HG03139 (cell line): ENCODE data around the gene SMG6.
A peak's percentile ranks its signal among the peaks of the same experiment; 100 is the strongest.

Source experiments
- ATAC-seq: cut with Tn5 transposase; IDR thresholded peaks from one replicate; pipeline ENCODE4 v1.9.1; 2021; ENCODE audit not compliant: unreplicated experiment

SMG6 gene

DNA sequence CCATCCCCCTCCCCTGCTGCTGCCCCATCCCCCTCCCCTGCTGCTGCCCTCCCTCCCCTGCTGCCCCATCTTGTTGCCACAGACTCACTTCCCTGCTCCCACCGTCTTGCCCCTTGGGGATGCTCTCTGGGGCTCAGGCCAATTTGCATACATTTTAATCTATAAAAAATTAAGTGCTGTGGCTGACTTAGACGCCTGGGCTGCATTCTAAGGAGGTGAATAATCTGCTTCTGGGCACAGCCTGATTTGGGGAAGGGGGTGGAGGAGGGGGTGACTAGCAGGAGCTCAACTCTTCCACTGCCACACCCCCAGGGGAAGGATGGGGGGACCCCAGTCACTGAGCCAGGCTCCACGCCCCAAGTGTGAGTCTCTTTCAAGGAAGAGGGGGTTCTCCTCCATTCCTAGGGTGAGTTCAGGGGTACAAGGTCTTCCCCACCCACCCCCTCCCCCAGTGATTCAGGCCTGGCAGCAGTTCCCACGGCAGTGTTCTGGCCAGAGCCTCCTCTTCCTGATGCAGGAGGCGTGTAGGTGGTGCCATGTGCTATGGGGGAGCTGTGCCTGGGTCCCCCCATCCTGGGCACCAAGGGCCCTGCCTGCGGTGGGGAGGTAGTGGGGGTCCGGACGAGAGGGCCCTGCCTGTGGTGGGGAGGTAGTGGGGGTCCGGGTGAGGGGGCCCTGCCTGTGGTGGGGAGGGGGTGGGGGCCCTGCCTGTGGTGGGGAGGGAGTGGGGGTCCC is 268.6 kb downstream of the SMG6 start:
- no peak for ATAC-seq

DNA sequence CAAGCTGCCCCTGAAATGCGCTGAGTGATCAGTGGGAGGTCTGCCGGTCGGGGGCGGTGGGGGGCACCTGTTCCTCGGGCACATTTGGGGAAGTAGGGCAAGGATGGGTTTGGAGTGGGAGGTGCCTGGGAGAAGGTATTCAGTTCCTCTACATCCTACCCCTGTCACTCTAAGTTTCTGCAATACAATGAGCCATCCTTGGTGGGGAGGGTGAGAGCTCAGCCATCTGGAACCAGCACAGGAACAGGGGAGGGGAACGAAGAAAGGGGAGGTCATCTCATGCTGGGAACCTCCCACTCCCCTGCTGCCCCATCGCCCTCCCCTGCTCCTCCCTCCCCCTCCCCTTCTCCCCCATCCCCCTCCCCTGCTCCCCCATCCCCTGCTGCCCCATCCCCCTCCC is 269.4 kb downstream of the SMG6 start:
- no peak for ATAC-seq

DNA sequence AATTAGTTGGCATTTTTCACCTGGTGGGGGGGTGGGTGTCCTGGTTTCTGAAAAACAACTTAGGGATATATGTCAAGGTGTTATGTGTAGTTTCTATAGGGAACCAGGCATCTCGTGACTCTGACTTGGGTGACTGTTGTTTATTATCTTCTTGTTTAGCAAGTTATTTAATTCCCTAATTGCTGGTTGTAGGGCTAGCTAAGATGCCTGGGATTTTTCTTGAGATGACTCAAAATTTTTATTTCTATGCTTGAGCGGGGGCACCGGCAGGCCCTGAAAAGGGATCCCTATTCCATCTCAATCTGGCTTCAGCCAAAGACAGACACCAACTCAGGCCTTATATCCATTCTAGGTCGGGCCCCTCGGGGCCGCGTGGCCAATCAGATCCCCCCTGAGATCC is 270.4 kb downstream of the SMG6 start:
- ATAC-seq, result no peak

DNA sequence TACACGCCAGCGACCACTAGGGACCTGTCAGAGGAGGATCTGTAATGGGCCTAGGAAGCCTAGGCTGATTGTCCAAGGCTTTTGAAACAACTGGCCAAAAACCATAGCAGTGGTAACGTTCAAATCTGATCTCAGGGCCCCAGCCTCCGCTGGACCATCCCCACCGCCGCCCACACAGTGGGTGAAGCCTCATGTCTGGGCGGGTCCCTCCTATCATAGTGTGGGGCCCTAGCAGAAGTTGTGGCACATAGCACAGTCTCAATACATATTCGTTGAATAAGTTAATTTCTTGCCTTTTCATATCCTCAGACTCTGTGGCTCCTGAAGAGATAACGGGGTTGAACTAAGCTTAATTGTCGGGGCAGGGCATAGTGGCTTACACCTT is 272.8 kb downstream of the SMG6 start:
- no peak for ATAC-seq

DNA sequence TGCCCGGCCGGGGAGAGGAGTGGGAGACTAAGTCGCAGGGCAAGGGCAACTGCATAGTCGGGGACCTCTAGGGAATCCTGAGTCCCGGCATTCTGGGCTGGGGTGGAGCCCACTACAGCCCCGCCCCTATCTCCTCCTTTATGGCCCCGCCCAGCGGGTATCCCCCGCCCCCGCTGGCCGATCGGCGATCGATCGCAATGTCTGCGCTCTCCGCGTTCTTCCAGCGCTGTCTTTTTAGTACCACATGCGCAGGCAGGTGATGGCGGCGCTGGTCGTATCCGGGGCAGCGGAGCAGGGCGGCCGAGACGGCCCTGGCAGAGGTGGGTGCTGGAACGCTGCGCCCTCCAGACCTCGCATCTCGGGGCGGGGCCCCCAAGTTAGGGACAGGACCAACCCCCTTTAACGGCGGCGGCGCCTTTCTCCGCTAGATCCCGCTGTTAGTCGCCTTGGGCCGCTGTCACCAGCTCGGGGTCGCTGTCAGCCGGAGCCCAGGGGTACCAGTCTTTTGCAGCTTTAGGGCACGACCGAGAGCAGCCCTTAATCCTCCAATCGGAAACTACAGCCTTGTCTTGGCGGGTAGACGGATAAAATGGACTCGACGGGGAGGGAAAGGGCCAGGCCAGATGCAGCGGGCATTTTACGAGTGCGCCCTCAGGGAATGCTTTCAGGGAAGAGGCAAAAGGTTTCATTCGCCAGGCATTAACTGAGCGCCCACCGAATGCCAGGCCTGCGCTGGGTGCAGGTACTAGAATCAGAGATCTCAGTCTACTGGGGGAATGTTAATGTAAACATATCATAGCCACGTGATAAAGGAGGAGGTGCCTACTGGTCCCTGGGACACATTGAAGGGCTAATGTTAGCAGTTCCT is 273.4 kb downstream of the SMG6 start, which contains the start of gene DPH1:
Gene DPH1 (plus strand): TSS at position 243 of the 868 bp plus-strand sequence. CDS start 17 bp downstream, at position 260.
- peak; percentile 54 for ATAC-seq

DNA sequence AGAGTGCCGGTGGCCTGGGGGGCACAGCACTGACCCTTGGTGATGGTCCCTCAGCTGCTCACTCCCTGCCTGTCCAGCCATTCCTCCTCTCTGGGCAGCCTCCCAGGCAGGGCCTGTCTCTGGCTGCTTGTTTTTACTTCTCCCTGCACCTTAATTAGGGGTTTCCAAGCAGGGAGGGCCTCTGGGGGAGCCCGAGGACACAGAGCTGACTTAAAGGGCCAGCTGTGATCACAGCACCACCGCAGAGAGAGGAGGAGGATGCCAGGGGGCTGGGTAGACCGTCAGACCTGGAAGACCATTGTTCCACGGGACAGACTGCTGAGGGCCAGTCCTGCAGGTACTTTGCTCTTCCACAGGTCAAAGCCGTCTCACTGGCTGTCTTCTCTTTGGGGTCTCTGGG is 274.8 kb downstream of the SMG6 start:
- ATAC-seq, result no peak

DNA sequence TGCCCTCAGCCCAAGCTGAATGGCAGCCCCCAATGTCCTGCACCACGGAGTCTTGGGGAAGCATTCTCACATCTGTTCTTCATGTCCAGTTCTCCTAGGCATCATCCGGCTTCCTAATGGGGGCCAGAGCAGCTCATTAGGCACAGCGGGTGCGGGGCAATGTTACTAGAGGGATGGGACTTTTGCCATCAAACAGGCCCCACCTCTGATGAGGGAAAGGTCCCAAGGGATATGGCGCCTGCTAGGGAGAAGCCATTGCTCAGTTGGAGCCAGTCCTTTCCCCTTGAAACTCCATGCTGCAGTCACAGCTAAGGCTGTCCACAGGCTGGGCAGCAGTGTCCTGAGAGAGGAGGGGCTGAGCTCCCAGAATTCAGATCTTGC is 275.4 kb downstream of the SMG6 start:
- ATAC-seq, result no peak

DNA sequence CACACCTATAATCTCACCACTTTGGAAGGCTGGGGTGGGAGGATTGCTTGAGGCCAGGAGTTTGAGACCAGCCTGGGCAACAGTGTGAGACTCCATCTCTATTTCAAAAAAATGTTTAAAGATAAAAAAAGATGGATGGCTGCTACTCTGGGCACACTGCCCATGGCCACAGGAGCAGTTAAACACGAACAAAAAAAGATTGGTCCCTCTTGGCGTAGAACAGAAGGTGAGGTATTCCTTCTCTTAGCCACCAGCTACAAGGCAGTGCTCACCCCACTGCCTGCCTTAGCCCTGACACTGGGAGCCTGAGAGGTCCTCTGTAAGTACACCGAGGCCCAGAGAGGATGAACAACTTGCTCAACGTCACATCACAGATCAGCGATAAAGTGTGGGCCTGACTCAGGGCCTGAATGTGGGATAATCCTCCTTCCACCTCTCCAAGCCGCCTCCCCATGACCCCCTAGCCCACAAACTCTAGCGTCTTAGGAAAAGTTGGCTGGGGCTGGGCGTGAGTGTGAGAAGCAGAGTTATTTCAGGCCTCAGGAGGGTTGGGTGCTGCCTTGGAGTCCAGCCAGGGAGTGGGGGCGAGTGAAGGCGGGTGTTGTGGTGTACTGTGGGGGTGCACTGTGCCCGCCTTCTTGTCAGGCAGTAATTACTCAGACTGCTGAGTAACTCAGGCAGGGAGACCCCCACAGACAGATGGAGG is 275.9 kb downstream of the SMG6 start:
- no peak for ATAC-seq

DNA sequence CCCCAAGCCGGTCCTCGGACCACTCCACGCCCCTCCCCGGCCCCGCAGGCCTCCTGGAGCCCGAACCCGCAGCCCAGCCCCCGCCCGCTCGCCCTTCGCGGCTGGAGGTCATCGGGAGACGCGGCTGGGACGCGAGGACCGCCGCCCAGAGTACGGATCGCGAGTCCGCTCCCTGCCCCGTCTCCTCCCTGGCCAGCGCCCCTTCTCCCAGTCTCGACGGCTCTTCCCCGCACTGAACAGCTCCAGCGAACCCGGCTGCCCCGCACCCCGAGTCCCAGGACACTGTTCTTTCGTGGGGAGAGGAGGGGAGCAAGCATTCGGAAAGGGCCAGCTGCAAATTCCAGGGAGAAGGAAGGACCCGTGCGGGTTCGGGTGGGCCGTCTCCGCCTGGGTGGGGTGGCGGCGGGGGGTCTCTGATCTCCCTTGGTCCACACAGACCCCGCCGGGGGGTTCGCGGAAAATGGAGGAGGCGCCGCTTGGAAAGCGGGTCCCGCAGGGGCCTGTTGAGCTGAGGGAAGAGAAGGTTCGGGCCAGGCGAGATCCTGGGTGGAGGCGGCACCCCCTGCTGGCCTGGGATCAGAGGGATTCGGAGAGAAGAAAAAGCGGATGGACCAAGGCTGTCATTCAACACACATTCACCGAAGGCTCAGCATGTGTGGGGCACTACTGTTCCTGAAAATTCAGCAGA is 277.8 kb downstream of the SMG6 start:
- no peak for ATAC-seq

DNA sequence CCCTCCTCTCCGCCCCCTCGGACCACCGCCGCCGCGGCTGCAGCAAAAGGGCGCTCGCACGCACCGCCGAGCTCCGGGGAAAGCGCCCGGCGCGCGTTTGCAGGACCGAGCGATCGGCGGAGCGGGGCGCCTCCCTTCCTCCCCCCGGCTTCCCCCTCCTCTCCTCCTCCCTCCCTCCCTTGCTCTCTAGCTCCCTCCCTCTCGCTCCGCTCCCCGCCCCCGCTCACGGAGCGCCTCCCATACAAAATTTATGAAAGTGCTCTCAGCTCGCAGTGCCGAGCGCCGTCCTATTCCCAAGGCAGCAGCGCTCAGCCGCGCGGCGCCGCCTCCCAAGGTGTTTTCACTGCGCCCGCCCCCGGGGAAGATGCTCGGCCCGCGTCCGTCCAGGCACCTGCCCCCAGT is 278.4 kb downstream of the SMG6 start, which contains the start of gene RTN4RL1:
Gene RTN4RL1 (minus strand): TSS at position 115 of the 402 bp plus-strand sequence. CDS start 469 bp downstream, outside the sequence.
- no peak for ATAC-seq

DNA sequence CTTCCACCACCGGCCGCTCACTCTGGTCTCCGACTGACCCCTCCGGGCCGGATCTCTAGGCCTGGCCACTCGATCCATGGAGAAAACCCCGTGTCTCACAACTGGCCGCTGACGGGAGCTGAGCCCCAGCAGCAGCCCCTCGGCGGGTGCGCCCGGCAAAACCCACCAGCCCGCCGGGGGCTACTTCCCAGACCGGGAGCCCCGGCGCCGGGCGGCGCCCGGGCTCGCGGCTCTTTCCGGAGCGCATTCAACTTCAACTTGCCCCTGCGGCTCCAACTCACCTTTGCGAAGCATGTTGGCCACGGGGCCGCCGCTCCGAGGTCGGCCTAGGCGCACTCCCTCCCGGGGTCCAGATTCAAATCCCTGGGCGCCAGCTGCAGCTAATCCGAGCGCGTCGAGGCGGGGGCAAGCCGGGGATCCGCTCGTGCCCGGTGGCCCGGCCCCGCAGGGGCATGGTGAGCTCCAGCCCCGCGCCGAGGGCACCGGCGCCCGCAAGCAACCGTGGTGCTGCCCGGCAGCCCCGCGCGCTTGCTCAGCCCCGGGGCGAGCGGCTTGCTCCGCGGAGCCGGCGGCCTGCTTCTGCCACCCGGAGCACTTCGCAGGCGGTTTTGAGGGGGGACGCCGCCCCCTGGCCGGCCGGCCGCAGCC is 278.9 kb downstream of the SMG6 start:
- ATAC-seq, result no peak

DNA sequence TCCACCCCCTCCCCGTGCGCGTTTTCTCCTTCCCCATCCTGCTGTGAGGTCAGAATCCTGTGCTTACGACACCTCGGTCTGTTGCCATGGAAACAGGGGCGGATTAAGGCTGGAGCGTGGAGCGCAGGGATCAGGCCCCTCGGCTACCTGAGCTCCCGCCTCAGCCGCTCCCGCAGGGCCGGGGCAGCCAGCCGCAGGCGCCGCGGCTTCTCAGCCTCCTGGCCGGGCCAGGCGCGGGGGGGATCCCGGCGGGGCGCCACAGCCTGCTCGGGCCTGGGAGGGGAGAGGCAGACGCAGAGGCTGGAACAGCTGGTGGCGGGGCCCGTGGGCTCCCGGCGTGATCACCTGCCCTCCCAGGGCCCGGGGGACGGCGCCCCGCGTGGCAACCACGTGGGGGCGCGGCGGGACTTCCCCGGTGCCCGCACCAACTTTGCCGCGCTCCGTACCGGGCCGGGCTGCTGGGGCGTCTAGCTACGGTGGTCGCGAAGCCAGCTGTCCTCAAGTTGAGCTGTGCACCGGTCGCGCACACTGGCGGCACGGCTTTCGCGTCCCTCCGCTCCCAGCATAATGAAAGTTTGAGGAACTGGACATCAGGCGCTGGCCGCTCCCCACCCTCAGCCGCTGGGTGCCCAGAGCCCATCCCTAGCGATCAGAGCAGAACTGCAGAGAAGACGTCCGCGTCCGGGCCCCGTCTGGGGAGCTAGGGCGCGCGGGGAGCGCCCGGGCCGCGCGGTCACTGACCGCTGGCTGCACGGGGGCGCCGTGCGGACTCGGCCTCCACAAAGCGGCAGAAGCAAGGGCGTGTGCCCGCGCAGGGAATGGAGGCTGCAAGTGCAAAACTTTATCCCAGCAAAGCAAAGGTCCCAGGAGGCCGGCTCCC is 279.7 kb downstream of the SMG6 start:
- ATAC-seq, result no peak

DNA sequence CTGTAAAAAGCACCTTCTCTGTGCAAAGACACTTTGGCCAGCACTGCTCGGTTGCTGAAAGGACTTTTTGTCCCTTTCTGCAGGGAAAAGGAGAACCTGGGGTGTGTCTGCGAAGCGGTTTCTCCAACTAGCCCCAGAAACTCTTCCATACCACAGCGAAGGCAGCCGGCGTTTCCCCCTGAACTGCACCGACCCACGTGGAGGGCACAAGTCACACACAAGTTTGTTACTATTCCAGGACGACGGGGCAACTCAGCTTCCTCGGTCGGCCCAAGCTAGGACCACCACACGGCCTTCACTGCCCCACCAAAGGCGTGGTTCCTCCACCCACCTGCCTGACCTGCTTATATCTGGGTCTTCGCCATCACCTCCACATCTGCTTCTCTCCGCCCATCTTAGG is 280.3 kb downstream of the SMG6 start:
- no peak for ATAC-seq

DNA sequence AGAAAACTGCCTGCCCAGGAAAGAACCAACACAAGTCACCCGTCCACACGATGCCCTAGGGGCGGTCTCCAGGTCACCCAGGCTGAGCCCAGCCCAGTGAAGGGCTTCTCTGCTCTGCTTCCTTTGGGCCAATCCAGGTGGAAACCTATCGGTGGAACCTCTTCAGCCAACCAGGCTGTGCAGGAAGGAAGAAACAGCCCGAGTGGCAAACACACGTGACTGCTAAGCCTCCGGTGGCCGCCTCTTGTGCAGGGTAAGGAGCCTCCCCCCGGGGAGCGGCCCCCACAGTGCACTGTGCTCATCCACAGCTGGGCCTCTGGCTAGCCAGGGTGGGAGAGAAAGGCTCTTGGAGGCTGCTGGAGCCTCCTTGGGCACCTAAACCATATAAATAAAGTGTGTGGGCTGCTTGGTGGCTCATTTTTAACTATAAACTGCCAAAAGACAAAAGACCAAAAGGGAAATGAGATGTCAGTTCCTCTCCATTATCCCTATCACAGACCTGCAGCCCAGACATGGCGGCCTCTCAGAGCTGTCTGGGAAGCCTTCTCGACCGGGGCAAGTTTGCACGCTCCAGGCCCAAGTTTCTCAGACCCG is 280.8 kb downstream of the SMG6 start:
- no peak for ATAC-seq

DNA sequence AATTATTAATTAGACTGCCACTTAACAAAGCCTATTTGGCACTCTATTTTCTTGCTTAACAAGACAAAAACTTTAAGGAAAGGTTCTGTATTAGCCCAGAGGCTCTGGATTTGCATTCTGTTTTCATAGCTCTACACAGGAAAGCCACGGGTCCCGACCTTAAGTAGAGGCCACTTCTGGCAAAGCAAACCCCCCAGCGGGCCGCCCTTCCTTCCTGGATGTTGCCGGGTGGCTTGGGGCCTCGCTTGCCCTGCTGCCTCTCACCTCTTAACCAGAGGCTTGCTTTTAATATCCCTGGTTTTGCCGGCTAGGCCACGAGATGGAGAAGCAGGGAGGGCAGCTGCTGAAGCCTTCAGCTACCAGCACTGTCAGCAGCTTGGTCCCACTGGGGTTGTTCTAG is 282.9 kb downstream of the SMG6 start:
- ATAC-seq, result no peak

DNA sequence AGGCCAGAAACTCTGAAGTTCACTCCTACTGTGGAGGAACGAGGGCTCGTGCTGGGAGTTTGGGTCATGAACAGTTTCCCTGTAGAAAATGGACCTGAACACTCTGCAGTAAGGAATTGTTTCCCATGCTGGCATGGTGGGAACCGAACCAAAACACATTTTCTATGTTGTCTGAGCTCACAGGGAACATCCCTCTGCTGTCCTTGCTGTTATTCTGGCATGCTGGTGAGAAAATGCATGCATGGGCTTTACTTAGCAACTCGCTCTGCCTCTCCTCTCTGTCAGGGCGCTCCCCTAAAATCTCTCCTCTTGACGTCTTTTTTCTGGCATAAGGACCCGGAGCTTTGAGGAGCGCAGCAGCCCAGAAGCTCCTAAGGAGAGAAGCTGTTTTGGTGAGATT is 283.9 kb downstream of the SMG6 start:
- ATAC-seq, result no peak

DNA sequence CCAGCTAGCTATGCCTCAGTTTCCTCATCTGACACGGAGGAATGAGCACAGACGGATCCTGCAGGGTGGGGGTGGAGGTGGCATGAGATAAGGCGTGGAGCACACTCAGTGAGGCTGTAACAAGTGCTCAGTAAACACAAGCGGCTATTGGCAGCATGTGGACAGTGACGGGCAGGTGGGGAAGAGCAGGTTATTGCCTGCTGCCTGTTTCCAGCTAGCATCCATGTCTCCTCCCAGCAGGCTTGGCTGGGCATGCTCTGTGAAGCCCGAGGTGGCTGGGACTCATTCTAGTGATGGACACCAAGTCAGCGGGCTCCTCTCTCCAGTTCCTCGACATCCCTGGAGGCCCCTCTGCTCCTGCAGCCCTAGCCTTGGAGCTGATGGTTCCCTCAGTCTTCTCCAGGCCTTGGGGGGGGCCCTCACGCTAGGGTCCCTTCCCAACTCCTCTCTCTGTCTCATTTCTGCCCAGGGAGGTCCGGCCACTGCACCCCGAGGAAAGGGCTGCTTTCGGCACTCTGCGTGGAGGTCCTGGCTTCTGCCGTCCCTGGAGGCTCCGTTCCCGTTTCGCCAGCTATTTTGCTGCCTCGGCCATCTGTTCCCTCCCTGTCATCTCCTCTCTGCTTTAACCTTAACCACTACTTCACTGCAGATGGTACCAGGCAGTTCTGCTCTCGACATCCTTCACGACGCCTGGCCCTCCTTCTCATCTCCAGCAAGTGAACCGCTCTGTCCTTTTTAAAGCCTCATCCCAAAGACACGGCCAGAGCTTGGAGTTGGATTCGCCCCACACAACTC is 284.7 kb downstream of the SMG6 start:
- ATAC-seq, result no peak

DNA sequence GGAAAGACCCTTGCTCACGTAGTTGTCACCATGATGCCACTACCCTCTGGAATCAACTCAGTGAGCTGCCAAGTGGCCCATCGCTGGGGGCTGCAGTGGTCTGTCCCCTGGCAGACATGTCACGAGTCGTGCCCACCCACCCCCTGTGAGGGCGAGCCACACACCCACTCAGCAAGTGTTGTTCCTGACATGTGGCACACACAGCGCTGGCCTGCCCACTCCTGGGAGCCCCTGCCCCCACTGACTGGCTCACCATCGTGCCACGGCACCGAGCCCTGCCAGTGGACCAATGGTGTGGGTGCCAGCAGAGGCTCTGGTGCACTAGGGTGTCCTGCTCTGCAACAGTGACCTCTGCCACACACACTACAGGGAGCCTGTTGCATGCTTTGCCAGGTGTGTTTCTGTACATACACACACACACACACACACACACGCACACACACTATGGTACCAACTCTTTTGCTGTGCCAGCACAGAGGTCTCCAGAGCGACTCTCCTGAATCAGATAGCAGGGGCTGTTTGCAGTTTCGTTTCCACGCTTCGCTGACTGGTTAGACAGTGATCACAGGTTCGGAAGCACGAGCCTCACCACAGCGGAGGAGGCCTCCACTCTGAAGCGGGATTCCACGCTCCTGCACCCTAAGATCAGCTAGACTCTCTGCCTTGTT is 286.2 kb downstream of the SMG6 start:
- no peak for ATAC-seq
